ENCODE results near the gene CIART.
A peak's percentile ranks its signal among the peaks of the same experiment; 100 is the strongest.
"Not testable (repeated sequence)": the region's sequence is repeated elsewhere in the genome, so short reads cannot be mapped to it uniquely, and the experiment has no call there.

CIART gene, protein sequence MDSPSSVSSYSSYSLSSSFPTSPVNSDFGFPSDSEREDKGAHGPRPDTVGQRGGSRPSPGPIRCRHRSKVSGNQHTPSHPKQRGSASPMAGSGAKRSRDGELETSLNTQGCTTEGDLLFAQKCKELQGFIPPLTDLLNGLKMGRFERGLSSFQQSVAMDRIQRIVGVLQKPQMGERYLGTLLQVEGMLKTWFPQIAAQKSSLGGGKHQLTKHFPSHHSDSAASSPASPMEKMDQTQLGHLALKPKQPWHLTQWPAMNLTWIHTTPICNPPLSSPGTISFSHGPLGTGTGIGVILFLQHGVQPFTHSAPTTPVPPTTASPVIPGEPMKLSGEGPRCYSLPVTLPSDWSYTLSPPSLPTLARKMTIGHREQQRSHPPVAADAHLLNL

DNA sequence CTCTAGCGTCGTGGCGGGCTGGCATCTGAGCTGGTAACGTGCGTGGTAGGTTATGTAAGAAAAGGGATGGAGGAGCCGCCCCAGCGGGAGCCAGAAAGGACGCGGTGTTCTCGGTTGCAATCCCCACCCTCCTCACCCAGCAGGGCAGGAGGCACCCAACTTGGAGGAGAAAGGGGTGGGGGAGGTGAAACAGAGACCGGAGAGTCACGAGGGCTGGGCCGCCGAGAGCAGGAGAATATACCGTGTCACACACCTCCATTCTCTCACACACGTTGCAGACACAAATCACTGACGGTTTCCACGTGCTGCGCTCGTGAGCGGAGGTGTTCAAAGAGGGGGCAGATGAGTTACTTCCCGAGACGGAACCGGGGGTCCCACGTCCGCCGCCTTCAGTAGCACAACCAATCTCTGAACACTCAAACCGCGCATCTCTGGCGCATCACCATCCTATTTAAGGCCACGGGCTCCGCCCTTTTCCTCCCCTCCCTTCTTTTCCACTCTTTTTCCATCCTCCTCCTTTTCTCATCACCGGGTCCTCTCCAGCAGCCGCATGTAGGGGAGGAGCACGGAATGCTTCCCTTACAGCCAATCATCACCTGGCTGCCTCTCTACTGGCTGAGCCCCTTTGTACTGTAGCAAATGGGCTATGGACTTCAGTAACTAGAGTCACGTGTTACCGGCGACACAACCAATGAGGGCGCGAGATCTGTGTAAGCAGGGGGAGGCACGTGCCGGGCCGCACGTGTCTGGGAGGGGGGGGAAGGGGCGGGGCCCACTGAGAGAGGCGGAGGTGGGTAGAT lies at the start of gene CIART:
Gene CIART (plus strand): TSS at position 797 of the 800 bp plus-strand sequence. CDS start 714 bp downstream, outside the sequence.
- peak; percentile 88 for DNase-seq

DNA sequence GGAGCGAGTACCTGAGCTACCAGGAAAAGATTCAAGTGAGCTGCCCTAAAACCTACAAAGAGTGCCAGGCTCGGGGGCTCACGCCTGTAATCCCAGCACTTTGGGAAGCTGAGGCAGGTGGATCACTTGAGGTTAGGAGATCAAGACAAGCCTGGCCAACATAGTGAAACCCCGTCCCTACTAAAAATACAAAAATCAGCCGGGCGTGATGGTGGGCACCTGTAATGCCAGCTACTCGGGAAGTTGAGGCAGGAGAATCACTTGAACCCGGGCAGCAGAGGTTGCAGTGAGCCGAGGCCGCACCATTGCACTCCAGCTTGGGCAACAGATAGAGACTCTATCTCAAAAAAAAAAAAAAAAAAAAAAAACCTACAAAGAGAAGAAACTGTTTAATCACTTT lies 49.4 kb upstream of the CIART start:
- DNase-seq, result not testable (repeated sequence)

DNA sequence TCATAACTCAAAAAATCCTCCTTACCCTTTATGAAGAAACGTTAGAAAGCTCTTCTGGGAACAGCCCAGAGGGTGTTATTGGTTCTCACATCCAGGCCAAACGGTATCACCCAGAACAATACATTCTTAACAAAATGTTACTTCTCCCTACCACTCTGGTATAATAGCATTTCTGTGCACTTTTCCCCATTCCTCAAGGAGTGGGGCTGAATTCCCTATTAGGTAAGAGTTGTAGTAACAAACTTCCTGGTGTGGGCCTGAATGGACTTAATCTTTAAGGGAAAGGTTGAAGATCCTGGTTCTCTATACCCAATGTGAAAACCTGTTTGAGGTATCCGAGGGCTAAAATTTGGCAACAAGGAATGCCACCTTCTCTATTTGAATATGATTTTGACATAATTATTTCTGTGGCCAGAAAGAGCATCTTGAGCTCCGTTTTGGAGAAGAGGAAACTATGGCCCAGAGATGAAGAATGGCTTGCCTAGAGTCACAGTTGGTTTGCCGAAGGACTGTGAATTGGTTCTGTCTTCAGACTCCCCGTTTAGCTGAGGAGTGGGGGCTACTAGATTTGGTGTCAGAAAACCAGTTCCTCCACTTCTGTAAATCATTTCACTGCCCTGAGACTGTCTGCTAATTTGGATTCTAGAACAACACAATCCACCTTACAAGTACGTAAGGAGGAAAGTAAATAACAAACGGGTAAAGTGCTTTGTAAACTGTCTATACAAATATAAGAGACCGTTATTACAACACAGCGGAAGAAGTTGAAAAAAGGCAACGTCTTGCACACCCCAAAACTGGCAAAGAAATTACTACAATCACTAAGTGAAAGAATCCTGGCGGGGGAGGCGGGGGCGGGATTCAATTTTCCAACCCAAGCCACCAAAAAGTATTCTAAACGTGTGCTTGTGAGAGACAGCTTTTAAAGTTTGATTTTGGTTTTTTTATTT lies 48.7 kb upstream of the CIART start:
- peak; percentile 10 for DNase-seq

DNA sequence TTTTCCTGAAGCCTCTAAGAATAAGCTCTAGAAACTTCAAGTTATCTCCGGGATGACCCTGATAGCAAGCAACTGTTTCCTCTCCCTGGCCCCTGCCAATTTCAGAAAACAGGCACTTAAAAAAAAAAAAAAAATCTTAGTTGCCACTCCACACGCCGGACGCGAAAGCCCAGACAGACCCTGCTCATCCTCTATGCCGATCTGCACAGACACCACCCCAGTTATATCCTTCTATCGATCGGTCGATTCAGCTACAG lies 48.1 kb upstream of the CIART start:
- no peak for DNase-seq

DNA sequence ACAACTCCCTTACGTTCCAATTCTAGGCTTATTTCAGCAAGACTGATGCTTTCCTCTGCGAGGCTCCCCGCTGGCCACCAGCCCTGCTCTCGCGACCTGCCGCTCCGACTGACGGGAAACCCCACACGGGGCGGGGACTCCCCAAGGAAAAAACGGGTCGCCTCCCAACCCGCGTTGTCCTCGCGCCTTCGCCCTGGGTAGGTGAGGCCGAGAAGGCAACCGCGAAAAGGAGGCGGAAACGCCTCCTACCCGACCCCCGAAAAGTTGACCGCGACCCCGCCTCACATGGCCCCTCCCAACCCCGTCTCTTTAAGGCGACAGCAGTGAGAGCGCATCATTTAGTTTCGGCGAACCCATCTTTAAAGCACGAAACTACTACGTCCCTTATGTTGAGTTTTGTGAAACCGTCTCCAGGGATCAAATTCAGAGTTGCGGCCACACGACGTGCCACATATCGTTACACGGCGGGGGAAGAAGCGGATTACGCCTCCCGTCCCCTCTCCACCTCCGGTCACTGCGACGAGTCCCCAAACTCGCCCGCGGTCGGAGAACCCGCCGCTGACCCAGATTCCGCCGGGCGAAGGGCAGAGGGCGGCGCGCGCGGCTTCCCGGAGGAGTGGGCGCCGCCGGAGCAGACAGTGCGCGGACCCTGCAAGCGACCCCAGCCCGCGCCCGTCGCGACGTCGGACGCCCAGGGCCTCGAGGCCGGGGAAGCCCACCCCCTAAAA lies 47.6 kb upstream of the CIART start:
- DNase-seq, result peak; percentile 82

DNA sequence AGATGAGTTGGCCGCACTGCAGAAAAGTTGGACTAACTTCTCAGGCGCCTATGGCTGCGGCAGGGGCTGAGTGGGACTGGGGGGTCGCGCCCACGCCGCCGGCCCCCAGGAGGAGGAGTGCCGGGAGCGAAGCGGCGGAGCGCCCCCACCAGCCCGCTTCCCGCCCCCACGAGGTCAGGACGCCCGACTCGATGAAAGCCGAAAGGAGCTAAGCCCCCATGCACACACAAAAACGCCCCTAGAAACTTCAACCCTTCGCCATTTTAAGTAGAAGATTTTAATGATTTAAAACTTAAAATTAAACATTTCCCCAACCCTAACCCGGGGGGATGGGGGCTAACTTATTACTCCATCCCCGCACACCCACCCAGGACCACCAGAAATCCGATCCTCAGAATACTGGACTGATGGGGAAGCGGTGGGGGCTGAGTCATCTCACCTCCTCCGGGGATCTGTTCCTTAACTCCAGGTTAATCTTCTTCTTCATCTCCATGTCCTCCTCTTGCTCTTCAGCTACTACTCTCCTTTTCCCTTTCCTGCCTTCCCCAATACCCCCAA lies 47.0 kb upstream of the CIART start:
- DNase-seq, result peak; percentile 44

DNA sequence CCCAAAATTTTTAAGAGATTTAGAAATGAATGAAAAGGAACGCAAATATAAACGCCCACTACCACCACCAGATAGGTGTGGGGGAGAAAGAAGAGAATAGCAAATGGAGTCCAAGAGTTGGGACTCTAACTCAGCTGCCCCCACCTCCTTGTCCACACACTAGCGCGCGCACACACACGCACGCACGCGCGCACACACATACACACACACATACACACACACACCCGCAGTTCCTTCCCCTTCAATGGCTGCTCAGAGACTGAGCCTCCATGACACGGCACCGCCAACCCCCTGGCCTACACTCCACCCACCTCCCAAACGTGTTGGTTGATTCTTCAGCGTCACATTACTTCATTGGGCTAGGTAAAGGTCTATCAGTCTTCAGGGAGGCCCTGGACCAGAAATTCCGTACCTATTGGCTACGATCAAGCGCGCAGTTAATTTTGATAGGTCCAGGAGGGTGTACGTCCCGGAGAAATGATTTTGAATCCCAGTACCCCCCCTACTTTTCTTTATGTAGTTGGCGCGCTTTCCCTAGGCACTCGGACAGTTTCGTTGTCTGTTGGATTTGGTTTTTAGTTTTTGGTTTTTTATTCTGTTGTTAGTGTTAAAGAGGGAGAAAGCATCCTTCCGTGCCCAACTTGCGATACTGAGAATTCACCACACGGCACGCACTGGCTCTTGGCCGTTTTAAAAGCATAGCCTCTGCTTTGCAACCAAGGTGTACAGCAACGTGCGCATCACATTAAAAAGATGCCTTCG lies 46.3 kb upstream of the CIART start, which contains the start of gene ANP32E:
Gene ANP32E (minus strand): TSS at position 261 of the 762 bp plus-strand sequence. CDS start 326 bp downstream, outside the sequence.
- peak; percentile 94 for DNase-seq

DNA sequence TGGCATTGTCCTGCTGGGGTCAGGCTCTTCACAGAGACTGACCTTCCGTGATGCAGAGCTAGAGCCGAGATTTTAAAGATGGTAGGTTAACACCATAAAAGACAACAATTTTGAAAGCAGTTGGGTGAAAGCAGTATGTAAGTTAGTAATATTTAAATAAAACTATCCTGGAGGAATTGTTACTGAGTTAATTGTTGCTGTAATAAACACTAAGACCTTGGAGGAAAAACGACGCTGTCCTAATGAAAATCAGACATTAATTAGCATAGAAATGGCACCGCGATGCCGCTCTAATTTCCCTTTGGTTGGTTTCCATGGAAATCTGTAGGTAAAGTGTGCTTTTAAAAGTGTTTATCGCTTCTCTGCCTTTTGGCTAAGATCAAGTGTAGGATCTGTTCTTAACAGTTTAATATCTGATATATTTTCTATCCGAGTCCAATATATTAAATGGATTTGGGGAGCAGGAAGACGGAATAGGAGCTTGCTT lies 45.7 kb upstream of the CIART start:
- DNase-seq, result no peak

DNA sequence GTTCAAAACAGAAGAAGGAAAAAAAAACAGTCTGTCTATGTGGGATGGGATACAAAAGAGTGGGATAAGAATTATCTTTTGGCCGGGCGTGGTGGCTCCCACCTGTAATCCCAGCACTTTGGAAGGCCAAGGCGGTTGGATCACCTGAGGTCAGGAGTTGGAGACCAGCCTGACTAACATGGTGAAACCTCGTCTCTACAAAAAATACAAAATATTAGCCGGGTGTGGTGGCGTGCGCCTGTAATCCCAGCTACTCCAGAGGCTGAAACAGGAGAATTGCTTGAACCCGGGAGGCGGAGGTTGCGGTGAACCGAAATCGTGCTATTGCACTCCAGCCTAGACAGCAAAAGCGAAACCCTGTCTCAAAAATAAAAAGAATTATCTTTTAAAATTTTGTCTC lies 45.2 kb upstream of the CIART start:
- not testable (repeated sequence) for DNase-seq

DNA sequence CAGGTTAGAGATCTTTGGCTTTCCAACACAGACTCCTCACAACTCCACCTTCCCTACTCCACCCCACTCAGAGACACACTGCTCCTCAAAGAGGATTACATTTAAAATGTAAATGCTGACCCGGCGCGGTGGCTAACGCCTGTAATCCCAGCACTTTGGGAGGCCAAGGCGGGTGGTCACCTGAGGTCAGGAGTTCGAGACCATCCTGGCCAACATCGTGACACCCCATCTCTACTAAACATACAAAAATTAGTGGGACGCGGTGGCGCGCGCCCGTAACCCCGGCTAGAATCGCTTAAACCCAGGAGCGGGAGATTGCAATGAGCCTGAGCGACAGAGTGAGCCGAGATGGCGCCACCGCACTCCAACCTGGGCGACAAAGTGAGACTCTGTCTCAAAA lies 44.6 kb upstream of the CIART start:
- DNase-seq, result no peak

DNA sequence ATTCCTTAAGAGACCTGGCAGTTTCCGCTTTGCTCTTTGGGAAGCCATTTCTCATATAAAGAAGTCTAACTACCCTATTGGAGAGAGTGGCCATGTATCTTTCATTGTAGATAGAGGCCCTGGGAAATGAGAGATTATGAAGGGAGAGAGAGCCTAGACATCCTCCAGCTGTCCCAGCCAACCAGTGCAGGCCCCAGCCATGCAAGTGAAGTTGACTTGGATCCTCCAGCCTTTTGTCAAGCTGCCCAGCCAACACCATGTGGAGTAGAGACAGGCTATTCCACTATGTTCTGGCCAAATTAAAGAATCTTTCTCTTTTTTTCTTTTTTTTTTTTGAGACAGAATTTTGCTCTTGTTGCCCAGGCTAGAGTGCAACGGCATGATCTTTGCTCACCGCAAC lies 39.4 kb upstream of the CIART start:
- no peak for DNase-seq

DNA sequence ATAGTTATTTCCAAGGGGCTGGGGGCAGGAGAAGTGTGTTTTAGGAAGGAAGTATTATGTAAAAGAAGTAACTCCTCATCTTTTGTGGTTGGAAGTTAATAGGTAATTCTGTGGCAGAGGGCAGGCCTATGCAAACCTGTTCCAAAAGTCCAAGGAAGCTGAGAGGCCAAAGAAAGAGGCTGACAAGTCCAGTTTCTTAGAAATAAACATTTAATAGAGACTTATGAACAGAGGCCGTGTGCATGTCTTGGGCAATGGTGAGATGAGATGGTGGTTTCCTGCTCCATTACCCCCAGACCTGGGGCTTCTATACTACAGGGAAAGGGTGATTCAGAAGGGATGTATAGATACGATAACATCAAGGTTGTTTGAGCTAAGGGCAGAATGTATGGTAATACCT lies 32.4 kb upstream of the CIART start:
- no peak for DNase-seq

DNA sequence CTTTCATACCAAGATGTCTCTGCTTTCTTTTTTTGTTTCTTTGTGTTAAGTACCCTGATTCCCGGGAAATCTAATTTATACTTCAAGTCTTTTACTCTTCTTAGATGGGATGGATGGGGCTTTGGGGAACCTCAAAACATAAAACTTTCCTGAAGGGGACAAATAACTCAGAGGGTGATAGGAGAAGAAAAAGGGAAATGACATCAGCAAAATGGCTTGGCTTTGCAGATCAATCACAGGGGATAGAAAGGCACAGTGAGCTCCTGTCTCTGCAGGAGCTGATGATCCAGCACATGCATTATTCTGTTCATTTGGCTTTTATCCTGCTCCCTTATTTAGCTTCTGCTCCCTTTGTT lies 26.2 kb upstream of the CIART start:
- DNase-seq, result no peak

DNA sequence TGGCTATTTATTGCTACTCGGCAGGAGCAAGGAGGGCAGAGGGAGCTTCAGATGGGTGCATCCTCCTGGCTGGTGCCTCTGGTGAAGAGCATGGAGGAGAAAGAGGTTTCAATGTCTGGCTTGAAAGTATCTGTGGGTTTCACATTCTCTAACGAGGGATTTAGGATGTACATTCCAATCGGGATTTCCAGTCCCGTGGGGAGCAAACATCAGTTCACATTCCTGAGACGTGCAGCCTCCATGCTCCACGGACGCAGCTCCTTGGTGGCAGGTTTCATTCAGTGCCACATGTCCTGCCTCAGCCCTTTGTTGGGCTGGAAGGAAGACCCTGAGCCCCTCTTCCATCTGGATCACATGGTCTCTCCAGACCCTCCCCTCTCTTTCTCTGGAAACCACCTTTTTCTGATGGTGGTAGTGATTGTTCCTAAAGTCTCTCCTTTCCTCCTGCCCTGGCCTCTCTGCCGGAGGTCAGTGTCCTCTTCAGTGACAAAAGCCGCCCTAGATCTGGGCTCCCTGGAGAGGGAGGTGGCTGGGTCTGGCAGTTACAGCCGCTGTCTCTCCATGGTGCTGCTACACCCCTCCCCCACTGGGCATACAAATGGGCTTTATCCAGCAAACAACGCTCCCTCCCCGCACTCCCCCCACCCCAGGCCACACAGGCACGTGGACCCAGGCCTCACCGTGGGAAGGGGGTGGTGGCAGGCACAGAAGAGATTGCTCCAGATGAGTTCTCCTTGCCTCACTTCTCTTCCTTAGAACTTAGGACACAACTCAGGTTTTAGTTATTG lies 25.6 kb upstream of the CIART start:
- no peak for DNase-seq

DNA sequence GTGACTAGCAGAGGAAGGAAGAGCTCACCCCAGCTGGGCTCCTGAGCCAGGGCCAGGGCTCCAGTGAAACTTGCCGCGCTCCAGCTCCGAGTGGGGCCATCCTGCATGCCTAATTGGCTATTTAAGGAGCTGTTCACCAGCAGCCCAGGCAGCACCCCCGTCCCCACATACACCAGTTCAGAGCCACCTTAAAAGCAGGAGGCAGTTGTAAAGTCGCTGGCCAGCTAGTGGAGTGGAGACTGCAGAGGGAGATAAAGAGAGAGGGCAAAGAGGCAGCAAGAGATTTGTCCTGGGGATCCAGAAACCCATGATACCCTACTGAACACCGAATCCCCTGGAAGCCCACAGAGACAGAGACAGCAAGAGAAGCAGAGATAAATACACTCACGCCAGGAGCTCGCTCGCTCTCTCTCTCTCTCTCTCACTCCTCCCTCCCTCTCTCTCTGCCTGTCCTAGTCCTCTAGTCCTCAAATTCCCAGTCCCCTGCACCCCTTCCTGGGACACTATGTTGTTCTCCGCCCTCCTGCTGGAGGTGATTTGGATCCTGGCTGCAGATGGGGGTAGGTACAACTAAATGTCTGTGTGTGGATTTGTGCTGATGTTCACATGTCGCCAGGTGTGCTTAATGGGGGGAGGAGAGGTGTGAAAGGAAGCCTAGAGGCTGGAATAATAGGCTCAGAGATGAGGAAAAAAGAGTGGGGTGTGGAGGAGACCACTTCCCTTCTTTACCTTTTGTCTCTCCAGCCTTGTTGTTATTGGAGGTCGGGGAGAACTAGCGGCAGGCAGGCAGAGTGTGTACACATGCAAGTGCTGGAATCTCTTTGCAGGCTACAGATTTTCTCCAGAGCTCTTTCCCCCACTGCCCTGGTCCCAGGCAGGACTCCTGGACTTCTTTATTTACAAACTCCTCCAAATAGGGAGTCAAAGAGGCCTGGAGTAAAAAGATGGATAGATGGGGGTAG lies 24.4 kb upstream of the CIART start, which contains the start of gene CA14:
Gene CA14 (plus strand): TSS at position 151 of the 962 bp plus-strand sequence. CDS start 355 bp downstream, at position 506.
- no peak for DNase-seq

DNA sequence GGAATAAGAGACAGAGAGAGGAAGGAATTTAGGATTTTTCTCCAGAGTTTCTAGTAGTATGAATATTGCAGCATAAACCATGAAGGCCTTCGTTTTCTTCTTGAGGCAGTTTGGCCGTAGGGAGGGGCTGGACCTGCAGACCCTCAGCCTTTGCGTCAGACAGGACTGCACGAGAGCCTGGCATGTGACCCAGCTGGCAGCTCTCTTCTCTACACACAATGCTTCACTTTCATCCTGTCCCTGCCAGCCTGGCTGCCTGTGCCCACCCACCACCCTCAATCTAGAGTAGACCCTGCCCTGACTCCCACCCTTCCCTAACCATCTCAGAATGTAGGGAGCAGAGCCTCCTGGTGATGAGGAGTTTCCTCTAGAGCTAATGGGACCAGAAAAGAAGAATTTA lies 23.1 kb upstream of the CIART start:
- DNase-seq, result no peak

DNA sequence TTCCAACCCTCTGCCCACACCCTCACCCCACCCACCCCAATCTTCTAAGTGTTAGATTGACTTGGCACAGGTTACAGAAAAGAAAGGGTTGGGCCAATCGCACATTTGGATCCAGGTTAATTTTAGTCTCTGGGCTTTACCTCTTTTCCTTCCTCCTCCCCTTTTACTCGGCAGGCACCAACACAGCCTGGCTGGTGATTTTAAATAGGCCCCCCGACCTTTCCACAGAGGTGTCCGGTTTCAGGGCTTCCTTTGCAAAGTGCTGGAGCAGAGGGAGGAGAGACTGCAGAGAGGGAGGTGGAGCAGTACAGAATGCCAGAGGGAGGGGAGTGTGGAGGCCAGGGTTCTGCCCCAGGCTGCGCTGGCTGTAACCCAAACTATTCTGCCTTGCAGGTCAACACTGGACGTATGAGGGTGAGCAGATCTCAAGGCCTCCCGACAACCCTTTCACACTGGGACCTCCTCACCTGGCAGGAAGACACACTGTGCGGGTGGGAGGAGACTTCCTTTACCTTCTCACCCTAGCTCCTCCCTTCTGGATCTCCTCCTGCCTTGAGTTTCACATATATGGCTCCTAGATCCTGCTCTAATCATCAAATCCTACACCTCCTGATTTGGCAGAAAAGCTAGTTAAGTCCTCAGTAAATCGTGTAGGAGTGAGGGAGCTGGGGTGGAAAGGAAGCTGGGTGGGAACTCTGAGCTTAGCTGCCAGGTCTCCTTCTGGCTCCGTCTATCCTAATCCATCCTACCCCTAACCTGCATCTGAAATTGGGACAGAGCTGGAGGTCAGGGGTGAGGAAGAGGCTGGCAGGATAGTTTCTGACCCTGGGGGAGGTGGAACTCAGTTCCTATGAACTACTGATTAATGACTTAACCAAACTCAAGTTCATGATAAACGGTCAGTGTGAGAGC lies 22.3 kb upstream of the CIART start:
- DNase-seq, result no peak

DNA sequence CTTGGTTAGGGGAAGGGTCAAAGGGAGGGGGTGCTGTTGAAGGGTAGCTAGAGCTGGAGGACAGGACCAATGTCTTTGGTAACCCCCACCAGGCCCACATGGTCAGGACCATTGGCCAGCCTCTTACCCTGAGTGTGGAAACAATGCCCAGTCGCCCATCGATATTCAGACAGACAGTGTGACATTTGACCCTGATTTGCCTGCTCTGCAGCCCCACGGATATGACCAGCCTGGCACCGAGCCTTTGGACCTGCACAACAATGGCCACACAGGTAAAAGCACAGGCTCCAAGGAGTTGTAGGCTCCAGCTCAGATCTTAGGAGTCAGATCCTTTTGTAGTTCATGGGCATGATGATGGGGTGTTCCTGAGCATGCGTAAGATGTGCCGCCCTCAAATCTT lies 21.0 kb upstream of the CIART start:
- no peak for DNase-seq

Data from CD4-positive, alpha-beta T cell treated with Interleukin-6 for 4 hours (primary cell).